Neural crest cell (in vitro differentiated cells): ENCODE results near the gene RUNX1. TPM values are rescaled to one million over a fixed set of nuclear protein-coding genes. Genes with fewer than 3 reads are reported as not detected.

Experiments
- DNase-seq: peaks from one replicate; pipeline ENCODE4 v3.0.0; 2021; ENCODE audit warnings: low read depth, mixed read lengths, low spot score
- H3K27ac Mint-ChIP-seq: one replicate; pipeline ENCODE4 v1.8.0; 2021; ENCODE audit warnings: mild to moderate bottlenecking, mixed read lengths; ENCODE audit not compliant: unreplicated experiment
- H3K27me3 Mint-ChIP-seq: 2 replicates; pipeline ENCODE4 v1.8.0; 2021; ENCODE audit warnings: low read depth, mild to moderate bottlenecking, mixed read lengths
- H3K36me3 Mint-ChIP-seq: 2 replicates; pipeline ENCODE4 v1.8.0; 2021; ENCODE audit warnings: low read depth, mild to moderate bottlenecking, mixed read lengths
- H3K4me1 Mint-ChIP-seq: 2 replicates; pipeline ENCODE4 v1.8.0; 2021; ENCODE audit warnings: mixed read lengths
- H3K4me3 Mint-ChIP-seq: one replicate; pipeline ENCODE4 v1.8.0; 2021; ENCODE audit warnings: mild to moderate bottlenecking, mixed read lengths
- H3K9me3 Mint-ChIP-seq: 2 replicates; pipeline ENCODE4 v1.8.0; 2021; ENCODE audit warnings: mixed read lengths
- total RNA-seq: library from RNA; stranded (reverse); gene quantifications from 2 replicates; pipeline ENCODE4 v1.2.1, GENCODE V29; 2021
- TF ChIP-seq, protein P1 (sequence below): fragments of 200-600 bp; sonication (generic); conservative IDR thresholded peaks from 2 replicates; pipeline ENCODE4 v1.5.0; 2021; ENCODE audit warnings: antibody characterized with exemption, mild to moderate bottlenecking

Gene RUNX1
- total RNA-seq, 1 donor from 2014 or later, result 0.63 TPM

DNA sequence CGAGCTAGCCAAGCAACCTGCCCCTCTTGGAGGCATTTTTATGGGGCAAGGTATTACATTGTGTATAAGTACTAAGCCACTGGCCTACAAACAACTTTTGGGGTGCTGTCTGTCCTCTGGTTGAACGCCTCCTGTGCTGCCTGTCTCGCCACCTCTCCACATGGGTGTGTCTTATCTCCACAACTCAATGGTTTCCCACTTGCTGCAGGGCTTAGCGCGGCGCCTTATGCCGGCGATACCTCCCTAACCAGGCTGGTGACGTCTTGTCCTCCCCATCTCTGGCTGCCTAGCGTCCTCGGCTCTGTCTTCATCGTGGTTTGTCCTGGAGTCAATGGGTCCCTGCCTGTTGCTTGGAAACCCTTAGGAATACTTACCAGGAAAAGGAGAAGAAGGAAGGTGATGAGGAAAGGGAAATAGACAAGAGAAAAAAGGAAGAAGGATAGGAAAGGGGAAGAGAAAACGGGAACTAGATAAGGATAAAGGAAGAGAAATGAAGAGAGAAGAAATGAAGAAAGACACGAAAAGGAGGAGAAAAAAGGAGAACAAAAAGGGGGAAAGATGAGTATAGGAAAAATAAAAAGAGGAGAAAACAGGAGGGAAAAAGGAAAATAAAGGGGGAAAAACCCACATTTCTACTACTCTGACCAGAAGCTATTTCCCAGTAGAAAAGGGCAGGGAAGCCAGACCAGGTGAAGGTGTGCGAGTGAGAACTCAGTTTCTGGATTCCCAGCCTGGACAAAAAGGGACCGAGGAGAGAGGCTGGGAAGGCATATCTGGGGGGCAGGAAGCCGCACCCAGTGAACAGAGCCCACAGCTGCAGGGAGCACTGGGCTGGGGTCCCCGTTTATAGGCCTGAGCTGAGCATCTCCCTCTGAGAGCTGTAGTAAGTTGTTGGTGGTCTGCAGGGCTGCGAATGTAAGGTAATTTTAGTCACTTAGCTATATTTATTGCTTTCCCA lies 294.1 kb downstream of the RUNX1 start:
- H3K4me3 Mint-ChIP-seq, result no peak overlapping the region
- no peak for DNase-seq
- peak overlapping the region; percentile 57 for H3K27ac Mint-ChIP-seq
- no peaks in the 10 kb centered on the region for H3K4me1 Mint-ChIP-seq
- H3K36me3 Mint-ChIP-seq, result no peaks in the 10 kb centered on the region
- H3K9me3 Mint-ChIP-seq, result no peaks in the 10 kb centered on the region
- peaks cover 12% of the 10 kb centered on the region for H3K27me3 Mint-ChIP-seq
- TF ChIP-seq, protein P1, sequence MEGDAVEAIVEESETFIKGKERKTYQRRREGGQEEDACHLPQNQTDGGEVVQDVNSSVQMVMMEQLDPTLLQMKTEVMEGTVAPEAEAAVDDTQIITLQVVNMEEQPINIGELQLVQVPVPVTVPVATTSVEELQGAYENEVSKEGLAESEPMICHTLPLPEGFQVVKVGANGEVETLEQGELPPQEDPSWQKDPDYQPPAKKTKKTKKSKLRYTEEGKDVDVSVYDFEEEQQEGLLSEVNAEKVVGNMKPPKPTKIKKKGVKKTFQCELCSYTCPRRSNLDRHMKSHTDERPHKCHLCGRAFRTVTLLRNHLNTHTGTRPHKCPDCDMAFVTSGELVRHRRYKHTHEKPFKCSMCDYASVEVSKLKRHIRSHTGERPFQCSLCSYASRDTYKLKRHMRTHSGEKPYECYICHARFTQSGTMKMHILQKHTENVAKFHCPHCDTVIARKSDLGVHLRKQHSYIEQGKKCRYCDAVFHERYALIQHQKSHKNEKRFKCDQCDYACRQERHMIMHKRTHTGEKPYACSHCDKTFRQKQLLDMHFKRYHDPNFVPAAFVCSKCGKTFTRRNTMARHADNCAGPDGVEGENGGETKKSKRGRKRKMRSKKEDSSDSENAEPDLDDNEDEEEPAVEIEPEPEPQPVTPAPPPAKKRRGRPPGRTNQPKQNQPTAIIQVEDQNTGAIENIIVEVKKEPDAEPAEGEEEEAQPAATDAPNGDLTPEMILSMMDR, result no peak

DNA sequence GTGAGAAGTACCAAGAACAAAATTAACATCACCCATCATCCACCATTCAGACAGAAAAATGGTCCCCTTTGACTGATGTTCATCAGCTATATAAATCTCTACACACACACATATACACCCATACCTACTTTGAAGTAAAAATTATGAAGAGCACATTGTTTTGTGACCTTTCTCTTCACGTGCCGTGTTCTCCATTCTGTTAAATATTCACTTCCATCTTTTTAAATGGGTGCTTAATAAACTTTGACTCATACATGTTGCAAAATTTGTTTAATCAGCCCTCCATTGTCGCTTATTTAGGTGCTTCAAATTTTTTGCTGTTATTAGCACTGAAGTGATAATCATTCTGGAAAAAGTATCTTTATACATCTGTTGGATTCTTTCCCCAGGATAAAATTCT lies 300.2 kb downstream of the RUNX1 start:
- no peak overlapping the region for H3K27ac Mint-ChIP-seq
- peaks cover 3% of the 10 kb centered on the region for H3K9me3 Mint-ChIP-seq
- DNase-seq, result no peak
- no peaks in the 10 kb centered on the region for H3K36me3 Mint-ChIP-seq
- H3K4me3 Mint-ChIP-seq, result no peak overlapping the region
- peaks cover 5% of the 10 kb centered on the region for H3K4me1 Mint-ChIP-seq
- H3K27me3 Mint-ChIP-seq, result peaks cover 15% of the 10 kb centered on the region
- TF ChIP-seq, protein P1, result no peak

DNA sequence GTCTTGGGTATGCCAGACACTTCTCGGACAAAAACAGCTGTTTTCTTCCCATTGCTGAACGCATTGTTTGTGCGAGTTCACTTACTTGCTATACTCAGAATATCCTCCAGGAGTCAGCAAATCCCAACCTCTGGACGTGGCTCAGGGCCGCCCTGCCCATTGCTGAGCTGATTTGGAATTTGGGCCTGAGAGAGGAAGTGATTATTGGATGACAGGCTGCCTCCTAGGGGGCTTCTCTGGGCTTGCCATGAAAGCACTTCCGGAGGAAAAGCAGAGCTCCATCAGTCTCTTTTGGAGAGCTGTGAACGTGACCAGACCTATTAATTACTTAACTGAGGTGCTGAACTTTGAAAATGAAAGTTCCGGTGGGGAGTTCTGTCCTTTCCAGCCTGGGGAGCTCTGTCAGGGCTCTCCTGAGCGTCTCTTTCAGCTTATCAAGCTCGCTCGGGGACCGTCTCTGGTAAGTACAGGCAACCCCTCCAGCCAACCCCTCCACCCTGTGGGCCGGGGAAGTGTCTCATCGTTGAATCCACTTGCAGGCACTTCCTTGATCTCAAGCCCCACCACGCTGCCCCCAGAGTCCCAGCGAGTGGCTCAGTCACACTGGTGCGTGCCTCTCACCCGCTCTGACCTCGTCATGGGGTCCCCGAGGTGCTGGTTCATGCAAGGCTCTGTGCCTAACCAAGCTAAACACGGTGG lies 303.4 kb downstream of the RUNX1 start:
- DNase-seq, result peak; percentile 67
- no peak overlapping the region for H3K27ac Mint-ChIP-seq
- peaks cover 5% of the 10 kb centered on the region for H3K4me1 Mint-ChIP-seq
- H3K4me3 Mint-ChIP-seq, result no peak overlapping the region
- H3K36me3 Mint-ChIP-seq, result no peaks in the 10 kb centered on the region
- H3K9me3 Mint-ChIP-seq, result peaks cover 3% of the 10 kb centered on the region
- TF ChIP-seq, protein P1, result peak; percentile 96
- peaks cover 19% of the 10 kb centered on the region for H3K27me3 Mint-ChIP-seq

DNA sequence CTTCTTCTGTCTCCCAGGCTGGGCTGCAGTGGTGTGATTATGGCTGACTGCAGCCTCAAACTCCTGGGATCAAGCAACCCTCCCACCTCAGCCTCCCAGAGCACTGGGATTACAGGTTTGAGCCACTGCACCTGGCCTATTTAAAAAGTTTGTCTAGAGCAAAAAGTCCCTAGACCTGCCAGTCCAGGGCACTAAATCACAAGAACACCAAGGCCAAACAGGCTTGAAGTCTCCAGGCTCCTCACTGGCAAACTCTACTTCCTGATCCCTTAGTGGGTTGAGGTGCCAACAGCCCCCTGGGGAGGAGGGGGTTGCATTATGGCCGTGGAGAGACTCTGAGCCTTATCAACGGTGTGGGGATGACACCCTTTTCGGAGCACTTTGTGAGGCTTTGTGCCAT lies 304.3 kb downstream of the RUNX1 start:
- TF ChIP-seq, protein P1, result no peak
- H3K27me3 Mint-ChIP-seq, result peaks cover 19% of the 10 kb centered on the region

DNA sequence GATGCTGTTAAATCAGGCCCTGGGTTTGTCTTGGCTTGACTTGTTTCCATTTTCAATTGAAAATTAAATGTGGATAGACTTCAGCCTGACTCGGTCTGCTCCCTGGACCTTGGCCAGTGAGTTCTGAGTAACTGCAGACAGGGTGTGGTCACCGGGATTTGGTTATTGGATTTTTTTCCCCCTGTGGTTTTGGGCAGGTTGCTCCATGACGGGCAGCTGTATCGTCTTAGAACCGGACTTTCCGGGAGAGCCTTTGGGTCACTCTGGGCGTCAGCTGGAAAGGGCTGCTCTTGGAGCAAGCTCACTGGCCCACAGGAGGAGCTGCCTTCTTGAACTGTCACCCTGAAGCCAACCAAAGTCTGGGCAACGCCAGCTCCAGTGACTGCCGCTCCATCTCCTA lies 305.3 kb downstream of the RUNX1 start:
- no peaks in the 10 kb centered on the region for H3K36me3 Mint-ChIP-seq
- TF ChIP-seq, protein P1, result no peak
- H3K9me3 Mint-ChIP-seq, result peaks cover 3% of the 10 kb centered on the region
- no peak overlapping the region for H3K27ac Mint-ChIP-seq
- H3K4me1 Mint-ChIP-seq, result peaks cover 5% of the 10 kb centered on the region
- DNase-seq, result no peak
- H3K27me3 Mint-ChIP-seq, result peaks cover 19% of the 10 kb centered on the region
- no peak overlapping the region for H3K4me3 Mint-ChIP-seq

More for the DNA sequence above, 304.3 kb downstream of the RUNX1 start:
- Mint-ChIP-seq H3K4me3 (no peak overlapping the region), H3K27ac (no peak overlapping the region), H3K9me3 (peaks cover 3% of the 10 kb centered on the region), H3K36me3 (no peaks in the 10 kb centered on the region), H3K4me1 (peaks cover 5% of the 10 kb centered on the region)
- DNase-seq, result no peak
